Bladder microvascular endothelial cell (primary cell): ENCODE data around the gene SLC25A52. TPM values are rescaled to one million over a fixed set of nuclear protein-coding genes. Genes with fewer than 3 reads are reported as not detected.

Source experiments
- total RNA-seq: library from RNA; depleted of rRNA; stranded (reverse); fragments of >200 nt; gene quantifications from 2 replicates; pipeline ENCODE4 v1.2.3, GENCODE V29; 2014

The SLC25A52 gene
- total RNA-seq, result 0.25 TPM in 1 of 2 replicates, not detected in the other

GRCh38 chr18:31760695-31761094 is at the start of gene SLC25A52:
TSS of gene SLC25A52 (minus strand) at chr18:31760880. CDS start at chr18:31760661, 219 bp downstream.

Other genes with a start within 250 kb of the SLC25A52 start
- not detected in 2 replicates for gene TTR, start 169.0 kb downstream of the SLC25A52 start, total RNA-seq
- 1.9 and 7.0 TPM in 2 replicates for gene B4GALT6, start 76.3 kb downstream of the SLC25A52 start, total RNA-seq
- 35.5 and 68.9 TPM in 2 replicates for gene TRAPPC8, start 182.2 kb upstream of the SLC25A52 start, total RNA-seq